GM18508 (cell line): ENCODE measurements around the gene TMEM117.

Experiments used
- ATAC-seq: cut with Tn5 transposase; IDR thresholded peaks from one replicate; pipeline ENCODE4 v1.9.1; 2021; ENCODE audit warnings: moderate number of reproducible peaks; ENCODE audit not compliant: insufficient read depth, unreplicated experiment

The TMEM117 gene

GRCh38 chr12:43937947-43938346, 102.1 kb downstream of the TMEM117 start:
- no peak for ATAC-seq

- no peak for ATAC-seq
Measured at GRCh38 chr12:43942379-43942778, 106.5 kb downstream of the TMEM117 start.

- no peak for ATAC-seq
Measured at GRCh38 chr12:43945983-43946382, 110.1 kb downstream of the TMEM117 start.

- no peak for ATAC-seq
Measured at GRCh38 chr12:43951286-43951685, 115.4 kb downstream of the TMEM117 start.

GRCh38 chr12:43957732-43958372, 122.0 kb downstream of the TMEM117 start:
- peak; percentile 97 for ATAC-seq

GRCh38 chr12:43964033-43964432, 128.2 kb downstream of the TMEM117 start:
- no peak for ATAC-seq

GRCh38 chr12:43964961-43965360, 129.1 kb downstream of the TMEM117 start:
- no peak for ATAC-seq

- no peak for ATAC-seq
Measured at GRCh38 chr12:43965899-43966298, 130.0 kb downstream of the TMEM117 start.

GRCh38 chr12:43968736-43969135, 132.9 kb downstream of the TMEM117 start:
- no peak for ATAC-seq

GRCh38 chr12:43969882-43970281, 134.0 kb downstream of the TMEM117 start:
- ATAC-seq: no peak

- ATAC-seq: no peak
Measured at GRCh38 chr12:43973385-43973784, 137.5 kb downstream of the TMEM117 start.

GRCh38 chr12:43973993-43974392, 138.1 kb downstream of the TMEM117 start:
- no peak for ATAC-seq

GRCh38 chr12:43976027-43976426, 140.1 kb downstream of the TMEM117 start:
- no peak for ATAC-seq

- ATAC-seq: no peak
Measured at GRCh38 chr12:43978556-43978955, 142.7 kb downstream of the TMEM117 start.

- ATAC-seq: no peak
Measured at GRCh38 chr12:43979450-43979849, 143.6 kb downstream of the TMEM117 start.

GRCh38 chr12:43980627-43981191, 144.8 kb downstream of the TMEM117 start:
- no peak for ATAC-seq

- no peak for ATAC-seq
Measured at GRCh38 chr12:43981726-43982125, 145.8 kb downstream of the TMEM117 start.

- ATAC-seq: no peak
Measured at GRCh38 chr12:43982544-43982943, 146.7 kb downstream of the TMEM117 start.

- ATAC-seq: peak; percentile 99
Measured at GRCh38 chr12:43988838-43989560, 153.1 kb downstream of the TMEM117 start.

GRCh38 chr12:43992856-43993255, 157.0 kb downstream of the TMEM117 start:
- no peak for ATAC-seq

- no peak for ATAC-seq
Measured at GRCh38 chr12:44000309-44000952, 164.6 kb downstream of the TMEM117 start.
